Small intestine (tissue), 7 donors: ENCODE results near the gene LSAMP. TPM values are rescaled to one million over a fixed set of nuclear protein-coding genes. Genes with fewer than 3 reads are reported as not detected.
A peak's percentile ranks its signal among the peaks of the same experiment; 100 is the strongest.

Experiments used
- DNase-seq, 2 donors: peaks; one replicate each; pipeline versions ENCODE4 v3.0.0 to v3.0.0-alpha.2; 2013
- FAIRE-seq: peaks from 2 replicates; lab custom pipeline; 2012; peaks lifted over from hg19 to GRCh38; lab: Jason Lieb, UNC
- H3K27ac ChIP-seq, 3 donors: one replicate each; pipeline ENCODE4 v1.5.1; 2013; ENCODE audit warnings: low read length in 2 of 3, mild to moderate bottlenecking in 2 of 3, control low read depth in 1 of 3, inconsistent platforms in 1 of 3, low read depth in 1 of 3, moderate library complexity in 1 of 3
- H3K27me3 ChIP-seq, 3 donors: one replicate each; pipeline ENCODE4 v1.6.1; 2013; ENCODE audit warnings: low read length in 3 of 3, inconsistent platforms in 1 of 3; ENCODE audit not compliant: control insufficient read depth in 3 of 3, insufficient read depth in 3 of 3
- H3K36me3 ChIP-seq, 3 donors: one replicate each; pipeline ENCODE4 v1.6.1; 2013; ENCODE audit warnings: low read length in 3 of 3, inconsistent platforms in 1 of 3, low read depth in 1 of 3, mild to moderate bottlenecking in 1 of 3, moderate library complexity in 1 of 3; ENCODE audit not compliant: control insufficient read depth in 3 of 3, insufficient read depth in 2 of 3
- H3K4me1 ChIP-seq, 3 donors: one replicate each; pipeline ENCODE4 v1.6.1; 2013; ENCODE audit warnings: low read length in 2 of 3, inconsistent platforms in 1 of 3, low read depth in 1 of 3, mild to moderate bottlenecking in 1 of 3, moderate library complexity in 1 of 3; ENCODE audit not compliant: control insufficient read depth in 3 of 3, insufficient read depth in 2 of 3
- H3K4me3 ChIP-seq, 3 donors: one replicate each; pipeline ENCODE4 v1.5.1; 2013; ENCODE audit warnings: low read length in 3 of 3, control low read depth in 1 of 3, inconsistent platforms in 1 of 3, low read depth in 1 of 3, mild to moderate bottlenecking in 1 of 3, moderate library complexity in 1 of 3
- H3K9me3 ChIP-seq, 2 donors: one replicate each; pipeline ENCODE4 v1.6.1; 2013; ENCODE audit warnings: low read depth in 1 of 2, low read length in 1 of 2; ENCODE audit not compliant: control insufficient read depth in 2 of 2, insufficient read depth in 1 of 2
- WGBS, 3 donors: extraction: QIAGEN DNeasy Blood & Tissue Kit; methylation state at CpG; one replicate each; pipeline ENCODE4 v1.1.7; 2013; 5-methylcytosine and 5-hydroxymethylcytosine counted together
- polyA plus RNA-seq, 4 donors: library from polyadenylated mRNA; stranded (reverse) in 3 of 4; unstranded in 1 of 4; fragments of 200-250 nt in 3 of 4; fragments of 120-200 nt in 1 of 4; gene quantifications; one replicate each; pipeline versions ENCODE4 v1.2.1 to v1.2.3, GENCODE V29; 2013
- donor health status: healthy with polysubstance abuse.
- donor health status: control.
- donor health status: control.
- donor health status: Bipolar disorder and iron deficiency.
- donor health status: healthy.

The LSAMP gene
- polyA plus RNA-seq, 4 donors: 0.27 to 2.9 (median 1.8) TPM; not detected in 1

DNA sequence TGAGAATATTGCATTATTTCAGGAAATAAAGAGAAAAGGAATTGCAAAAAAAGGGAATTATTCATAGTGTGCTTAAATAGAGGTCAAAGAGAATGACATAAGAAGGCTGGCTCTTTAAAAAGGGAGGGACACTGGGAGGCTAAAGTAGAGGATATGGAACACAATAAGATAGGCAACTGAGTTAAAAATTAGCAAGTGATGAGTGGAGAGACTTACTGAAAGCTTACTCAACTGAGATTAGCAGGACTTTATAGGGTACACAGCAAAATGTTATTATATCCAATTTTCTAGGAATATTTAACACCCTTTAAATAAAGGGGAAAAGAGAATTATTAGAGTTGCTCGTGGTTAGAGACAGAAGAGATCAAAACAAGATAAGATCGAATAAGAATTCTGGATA is 375.2 kb downstream of the LSAMP start:
- Histone ChIP-seq H3K4me3 (no peak overlapping the region), H3K9me3 (no peaks in the 10 kb centered on the region), H3K27ac (no peak overlapping the region), H3K36me3 (no peaks in the 10 kb centered on the region), H3K27me3 (peaks cover 0 to 2% (median 0%) of the 10 kb centered on the region in 3 donors), H3K4me1 (no peaks in the 10 kb centered on the region)
- WGBS, 3 donors: 42 to 67% (median 52%) methylated on average over 2 of the region's 2 CpGs
- no peak for DNase-seq
- no peak for FAIRE-seq

DNA sequence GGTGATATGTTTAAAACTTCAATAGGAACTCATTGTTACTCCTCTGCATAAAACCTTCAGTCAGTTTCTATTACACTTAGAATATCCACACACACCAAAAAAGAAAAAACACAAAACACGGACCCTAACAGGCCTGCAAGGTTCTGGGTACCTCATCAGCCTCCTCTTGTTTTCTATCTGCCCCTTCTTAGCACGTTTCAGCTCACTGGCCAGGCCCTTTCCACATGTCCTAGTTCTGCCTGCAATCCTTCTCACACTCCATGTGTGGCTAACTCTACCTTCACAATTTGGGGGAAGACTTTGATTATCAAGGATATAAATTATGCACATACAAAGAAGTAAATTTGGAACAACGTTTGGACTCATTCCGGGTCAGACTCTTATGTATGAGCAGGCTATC is 376.3 kb downstream of the LSAMP start:
- H3K36me3 ChIP-seq: no peaks in the 10 kb centered on the region
- no peak overlapping the region for H3K4me3 ChIP-seq
- H3K27ac ChIP-seq: no peak overlapping the region
- 55 to 64% (median 60%) methylated on average over 4 of the region's 4 CpGs for WGBS, 3 donors
- no peak for FAIRE-seq
- no peaks in the 10 kb centered on the region for H3K9me3 ChIP-seq
- peaks cover 0 to 2% (median 0%) of the 10 kb centered on the region in 3 donors for H3K27me3 ChIP-seq
- no peak for DNase-seq
- H3K4me1 ChIP-seq: no peaks in the 10 kb centered on the region

DNA sequence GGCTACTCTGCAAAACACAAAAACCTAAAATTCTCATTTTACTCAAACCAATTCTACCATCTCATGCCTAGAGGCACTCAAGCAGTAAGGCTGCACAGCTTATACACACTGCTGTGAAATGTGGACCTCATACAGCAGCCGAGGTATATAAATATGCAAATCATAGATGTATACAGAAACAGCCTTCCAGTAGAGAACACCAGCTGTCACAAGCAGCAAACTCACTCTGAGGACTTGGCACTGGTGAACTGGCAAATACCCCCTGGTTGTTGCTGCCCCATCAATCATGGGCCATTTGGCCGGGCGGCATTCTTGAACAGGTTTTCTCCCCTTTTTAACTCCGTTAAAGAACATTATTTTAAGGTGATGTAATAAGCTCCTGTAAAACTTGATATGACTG is 378.0 kb downstream of the LSAMP start:
- DNase-seq: no peak
- no peak overlapping the region for H3K4me3 ChIP-seq
- no peak overlapping the region for H3K27ac ChIP-seq
- 68 to 76% (median 73%) methylated on average over 4 of the region's 4 CpGs for WGBS, 3 donors
- H3K9me3 ChIP-seq: no peaks in the 10 kb centered on the region
- H3K4me1 ChIP-seq: no peaks in the 10 kb centered on the region
- H3K36me3 ChIP-seq: no peaks in the 10 kb centered on the region
- no peak for FAIRE-seq
- H3K27me3 ChIP-seq: peaks cover 0 to 2% (median 0%) of the 10 kb centered on the region in 3 donors

DNA sequence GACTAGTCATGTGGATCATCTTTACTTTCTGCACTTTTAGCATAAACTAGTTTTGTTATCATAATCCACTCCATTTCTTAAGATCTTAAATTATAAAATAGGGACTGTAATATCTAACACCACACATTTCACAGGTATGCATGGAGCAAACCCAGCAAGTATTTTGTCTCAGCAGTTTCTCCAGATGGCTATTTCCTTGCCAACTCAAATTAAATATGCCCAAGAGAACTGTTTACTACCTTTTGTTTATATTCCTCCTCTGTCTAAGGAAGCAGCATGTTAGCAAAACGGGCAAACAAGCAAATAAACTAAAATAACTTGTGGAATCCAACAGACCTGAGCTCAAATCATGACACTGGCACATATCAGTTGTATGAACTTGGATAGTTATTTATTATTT is 379.8 kb downstream of the LSAMP start:
- no peaks in the 10 kb centered on the region for H3K4me1 ChIP-seq
- H3K9me3 ChIP-seq: no peaks in the 10 kb centered on the region
- FAIRE-seq: no peak
- H3K27me3 ChIP-seq: peaks cover 0 to 2% (median 0%) of the 10 kb centered on the region in 3 donors
- no peak for DNase-seq
- no peak overlapping the region for H3K27ac ChIP-seq
- no peaks in the 10 kb centered on the region for H3K36me3 ChIP-seq
- WGBS, 3 donors: 15 to 36% (median 19%) methylated on average over 1 of the region's 1 CpG
- H3K4me3 ChIP-seq: no peak overlapping the region

DNA sequence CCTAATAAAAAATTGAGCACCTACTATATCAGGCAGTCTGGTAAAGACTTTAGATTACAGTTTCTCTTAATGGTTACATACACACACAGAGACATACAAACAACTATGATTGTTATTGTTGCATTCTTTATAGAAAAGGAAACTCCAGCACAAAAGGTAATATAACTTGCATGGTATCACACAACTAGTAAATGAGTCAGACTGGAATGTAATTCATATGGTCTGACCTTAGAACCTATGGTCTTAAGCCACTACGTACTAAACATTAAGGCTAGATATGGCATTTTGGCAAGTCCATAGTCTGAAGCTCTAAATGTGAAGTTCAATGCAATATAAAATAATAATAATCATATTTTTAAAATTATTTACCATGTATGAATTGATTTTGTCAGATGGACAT is 380.6 kb downstream of the LSAMP start:
- 14 to 51% (median 47%) methylated on average over 1 of the region's 1 CpG for WGBS, 3 donors
- FAIRE-seq (no peak), DNase-seq (peak in 1 of 2 donors; percentile 15)
- no peak overlapping the region for H3K27ac ChIP-seq
- no peaks in the 10 kb centered on the region for H3K36me3 ChIP-seq
- peaks cover 0 to 2% (median 0%) of the 10 kb centered on the region in 3 donors for H3K27me3 ChIP-seq
- H3K4me3 ChIP-seq: no peak overlapping the region
- no peaks in the 10 kb centered on the region for H3K4me1 ChIP-seq
- no peaks in the 10 kb centered on the region for H3K9me3 ChIP-seq

DNA sequence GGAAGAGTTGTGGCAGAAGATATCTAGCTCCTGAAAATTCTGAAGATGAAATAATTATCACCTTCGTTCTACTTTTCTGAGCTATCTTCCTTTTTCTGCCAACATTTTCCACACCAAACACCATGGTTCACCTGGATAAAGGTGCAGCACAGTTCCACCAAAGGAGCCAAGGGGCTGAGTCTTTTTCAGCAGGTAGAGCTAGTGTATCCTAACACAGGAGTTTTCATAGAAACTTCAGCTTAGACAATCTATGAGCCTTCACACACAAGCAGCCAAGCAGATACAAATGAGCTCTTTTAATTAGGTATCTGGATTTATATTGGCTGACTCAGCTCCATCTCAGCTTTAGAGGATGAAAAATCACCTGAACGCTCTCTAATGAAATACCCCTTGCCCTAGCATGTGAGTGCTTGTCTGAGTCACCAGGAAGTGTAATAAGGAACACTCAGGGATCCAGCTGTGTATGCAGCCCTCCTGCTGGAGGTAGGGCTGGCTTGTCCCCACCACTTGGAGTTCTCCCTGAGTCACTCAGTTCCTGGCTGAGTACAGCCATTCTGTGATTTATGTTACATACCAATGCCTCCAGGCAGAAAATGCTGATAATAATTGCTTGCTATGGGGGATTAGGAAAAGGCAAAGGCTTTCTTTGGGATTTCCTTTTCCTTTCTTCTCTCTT is 385.7 kb downstream of the LSAMP start:
- no peak for FAIRE-seq
- no peaks in the 10 kb centered on the region for H3K36me3 ChIP-seq

DNA sequence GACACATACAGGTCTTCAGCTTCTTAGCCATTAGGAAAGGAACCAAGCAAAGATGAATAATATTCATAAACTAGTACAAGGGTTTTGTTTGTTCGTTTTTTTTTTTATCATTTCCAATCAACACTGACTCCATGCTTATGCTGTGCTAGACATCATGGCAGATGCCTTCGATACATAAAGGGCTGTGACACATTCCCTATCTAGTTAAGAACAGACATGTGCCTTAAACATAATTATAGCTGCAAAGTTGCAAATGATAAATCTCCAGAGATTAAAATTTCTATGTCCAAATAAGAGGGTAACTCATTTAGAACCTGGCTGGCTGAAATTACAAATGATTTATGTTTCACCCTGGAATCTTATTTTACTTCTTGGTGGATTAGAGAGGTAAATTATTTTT is 386.4 kb downstream of the LSAMP start:
- DNase-seq: no peak
- WGBS, 3 donors: 63 to 82% (median 68%) methylated on average over 2 of the region's 2 CpGs
- Histone ChIP-seq H3K36me3 (no peaks in the 10 kb centered on the region), H3K4me3 (no peak overlapping the region), H3K27ac (no peak overlapping the region), H3K9me3 (no peaks in the 10 kb centered on the region), H3K27me3 (no peaks in the 10 kb centered on the region), H3K4me1 (no peaks in the 10 kb centered on the region)
- no peak for FAIRE-seq

More for the DNA sequence above, 385.7 kb downstream of the LSAMP start:
- H3K4me3 ChIP-seq: no peak overlapping the region
- no peak overlapping the region for H3K27ac ChIP-seq
- DNase-seq: peak in 1 of 2 donors; percentile 24
- 44 to 67% (median 44%) methylated on average over 2 of the region's 2 CpGs for WGBS, 3 donors
- no peaks in the 10 kb centered on the region for H3K27me3 ChIP-seq
- no peaks in the 10 kb centered on the region for H3K9me3 ChIP-seq
- H3K4me1 ChIP-seq: no peaks in the 10 kb centered on the region

DNA sequence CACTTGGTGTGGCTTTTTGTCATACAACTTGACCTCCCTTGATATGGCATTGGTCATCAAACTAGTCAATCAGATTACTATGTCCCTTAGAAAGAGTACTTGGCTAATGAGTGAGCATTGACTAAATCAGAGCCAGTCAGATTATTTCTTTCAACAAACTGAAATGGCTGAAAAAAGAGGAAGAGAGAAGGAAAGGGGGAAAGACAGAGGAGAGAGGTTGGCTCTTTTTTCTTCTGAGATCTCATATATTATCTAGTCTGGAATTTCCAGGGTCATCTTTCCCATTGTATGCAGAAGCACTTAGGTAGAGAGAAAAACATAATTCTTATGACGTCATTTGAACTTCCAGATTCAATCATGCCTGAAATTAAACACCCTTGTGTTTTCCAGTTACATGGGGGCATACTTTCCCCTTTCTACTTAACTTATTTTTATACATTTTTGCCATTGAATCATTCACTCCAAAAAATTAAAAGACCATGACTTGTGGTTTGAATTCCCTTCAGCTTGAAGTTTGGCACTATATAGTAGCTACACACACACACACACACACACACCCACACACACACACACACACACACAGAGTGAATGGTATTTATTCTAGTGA is 387.8 kb downstream of the LSAMP start:
- no peak for DNase-seq
- no peaks in the 10 kb centered on the region for H3K27me3 ChIP-seq
- WGBS, 3 donors: 72 to 93% (median 76%) methylated on average over 1 of the region's 1 CpG
- no peaks in the 10 kb centered on the region for H3K9me3 ChIP-seq
- no peak overlapping the region for H3K27ac ChIP-seq
- H3K36me3 ChIP-seq: no peaks in the 10 kb centered on the region
- no peaks in the 10 kb centered on the region for H3K4me1 ChIP-seq
- H3K4me3 ChIP-seq: no peak overlapping the region
- FAIRE-seq: no peak
